Activated effector memory CD4-positive, alpha-beta T cell treated with Interleukin-2 at 50 U/mL for 16 hours (primary cell): ENCODE results near the gene SLC25A11.

Experiments
- DNase-seq: peaks from one replicate; pipeline ENCODE4 v3.0.0-alpha.2; 2020

SLC25A11 gene, protein sequence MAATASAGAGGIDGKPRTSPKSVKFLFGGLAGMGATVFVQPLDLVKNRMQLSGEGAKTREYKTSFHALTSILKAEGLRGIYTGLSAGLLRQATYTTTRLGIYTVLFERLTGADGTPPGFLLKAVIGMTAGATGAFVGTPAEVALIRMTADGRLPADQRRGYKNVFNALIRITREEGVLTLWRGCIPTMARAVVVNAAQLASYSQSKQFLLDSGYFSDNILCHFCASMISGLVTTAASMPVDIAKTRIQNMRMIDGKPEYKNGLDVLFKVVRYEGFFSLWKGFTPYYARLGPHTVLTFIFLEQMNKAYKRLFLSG

DNA sequence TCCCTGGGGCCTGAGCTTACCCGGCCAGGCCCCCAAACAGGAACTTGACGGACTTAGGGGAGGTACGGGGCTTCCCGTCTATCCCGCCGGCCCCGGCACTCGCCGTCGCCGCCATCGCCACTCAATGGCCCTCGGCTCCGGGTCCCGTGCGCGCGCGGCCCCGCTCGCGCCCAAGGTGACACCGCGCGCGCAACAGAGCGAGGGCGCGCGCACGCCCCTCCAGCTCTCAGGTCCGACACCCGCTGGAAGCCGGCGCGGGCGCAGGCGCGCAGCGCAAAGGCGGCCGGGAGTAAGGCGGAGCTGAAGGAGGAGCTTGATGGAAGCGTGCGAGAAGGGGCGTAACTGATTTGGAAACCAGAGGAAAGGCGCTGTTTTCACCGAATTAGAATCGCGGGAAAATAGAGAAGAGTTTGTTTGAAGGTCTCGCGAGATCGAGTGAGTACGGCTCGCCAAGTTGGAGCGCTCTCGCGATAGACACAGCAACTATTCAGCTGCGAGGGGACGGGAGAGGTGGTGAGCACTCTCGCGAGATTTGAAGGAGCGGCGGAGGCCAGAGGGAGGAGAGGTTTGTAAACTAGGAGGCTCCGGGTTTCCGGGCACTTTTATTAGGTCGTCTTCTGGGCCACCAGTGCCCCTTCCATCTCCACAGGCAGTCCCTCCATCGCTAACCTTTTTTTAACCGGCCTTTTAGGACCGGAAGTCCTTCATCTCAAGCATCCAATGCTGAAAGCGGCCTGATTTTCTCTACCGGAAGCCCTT lies at the start of gene SLC25A11, which contains the start of gene RNF167:
Gene SLC25A11, minus strand, starts transcription at position 251 of the 759 bp plus-strand sequence. Its CDS starts 136 bp downstream, at position 115.
Gene RNF167, plus strand, starts transcription at position 473 of the 759 bp plus-strand sequence. CDS start 642 bp downstream, outside the sequence.
- DNase-seq = peak; percentile 98

DNA sequence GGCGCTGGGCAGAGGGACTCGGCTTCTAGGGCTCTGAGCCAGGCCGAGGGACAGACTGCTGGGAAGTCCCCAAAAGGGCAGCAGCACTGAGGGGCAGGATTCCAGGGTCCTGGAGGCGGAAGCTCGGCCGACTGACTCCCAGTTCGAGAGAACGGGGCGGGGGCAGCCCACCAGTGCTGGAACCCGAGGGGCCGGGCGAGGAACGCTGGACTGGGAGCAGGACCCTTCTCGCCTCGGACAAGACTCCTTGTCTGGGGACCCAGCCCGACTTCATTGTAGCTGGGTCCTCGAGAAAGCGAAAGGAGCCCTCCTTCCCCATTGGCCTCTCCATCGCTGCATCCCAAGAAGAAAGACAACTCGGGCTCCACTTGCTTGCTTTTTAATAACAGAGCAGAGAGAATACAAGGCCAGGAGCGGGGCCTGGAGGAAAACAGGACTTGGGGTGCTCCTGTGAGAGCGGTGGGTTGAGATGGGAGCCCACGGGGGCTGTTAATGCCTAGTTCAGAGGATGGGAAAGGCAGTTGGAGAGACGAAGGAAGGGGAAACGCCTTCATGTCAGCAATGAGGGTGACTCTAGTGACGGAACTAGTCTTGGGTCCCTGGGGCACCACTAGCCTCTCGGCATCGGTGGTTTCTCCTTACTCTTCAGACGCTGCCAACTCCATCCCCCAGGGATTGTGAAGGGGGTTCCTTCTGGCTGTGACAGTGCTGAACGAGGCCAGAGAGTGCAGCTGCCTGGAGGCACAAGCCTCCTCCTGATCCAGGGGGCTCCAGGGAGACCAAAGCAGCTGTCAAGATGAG lies 48.1 kb upstream of the SLC25A11 start:
- DNase-seq = no peak

DNA sequence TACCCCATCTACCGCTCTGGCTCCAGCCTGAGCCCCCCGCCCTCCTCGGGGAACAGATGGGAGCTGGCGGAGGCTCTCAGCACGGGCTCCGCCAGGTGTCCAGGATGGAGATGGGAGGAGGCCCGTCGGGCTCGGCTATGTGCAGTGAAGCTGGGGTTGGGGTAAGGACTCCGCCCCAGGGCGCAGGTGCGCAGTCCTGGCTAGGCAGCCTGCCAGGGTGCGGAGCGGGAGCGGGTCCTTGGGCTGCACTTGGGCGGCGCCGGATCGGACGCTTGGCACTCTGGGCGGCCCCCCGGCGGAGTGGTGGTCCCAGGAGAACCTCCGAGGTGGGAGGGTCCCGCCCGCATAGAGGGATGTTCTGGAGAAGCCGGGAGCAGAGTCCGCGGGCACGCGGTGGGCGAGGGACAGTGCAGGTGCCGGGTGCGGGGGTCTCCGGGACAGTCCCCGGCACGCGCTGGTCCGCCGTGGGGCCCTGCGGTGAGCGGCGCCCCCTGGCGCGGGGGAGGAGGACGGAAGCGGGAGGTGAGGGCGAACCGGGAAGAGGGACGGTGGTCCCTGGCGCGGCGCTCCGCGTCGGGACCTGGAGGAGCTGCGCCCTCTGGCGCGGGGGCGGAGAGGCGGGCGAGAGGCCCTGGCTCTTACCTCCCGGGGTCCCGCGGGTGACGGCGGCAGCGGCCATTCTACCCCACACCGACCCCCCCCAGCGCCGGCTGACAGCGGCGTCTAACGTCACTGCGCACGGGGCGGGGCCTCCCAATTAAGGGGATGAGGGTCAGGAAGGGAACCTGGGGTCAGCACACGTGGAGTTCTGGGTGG lies 47.3 kb upstream of the SLC25A11 start, which contains the start of gene CAMTA2:
Gene CAMTA2, minus strand, starts transcription at position 725 of the 816 bp plus-strand sequence. CDS start 1,453 bp downstream, outside the sequence.
- peak; percentile 81 for DNase-seq

DNA sequence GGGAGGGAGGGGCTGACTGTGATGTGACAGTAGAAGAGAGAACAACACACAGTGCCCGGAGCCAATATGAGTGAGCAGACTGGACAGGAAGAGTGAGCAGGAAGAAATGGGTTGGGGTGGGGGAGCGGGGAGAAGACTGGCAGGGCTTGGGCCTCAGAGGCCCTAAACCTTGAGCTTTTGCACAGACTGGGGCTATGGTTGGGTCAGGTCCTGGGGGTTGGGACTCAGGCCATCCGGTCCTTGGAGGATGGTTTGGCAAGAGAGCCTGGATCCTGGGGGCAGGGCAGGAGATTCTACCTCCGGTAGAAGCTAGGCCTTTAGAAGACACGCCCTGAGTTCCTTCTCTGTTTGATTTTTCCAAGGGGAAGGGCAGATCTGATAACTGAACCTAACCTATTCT lies 46.6 kb upstream of the SLC25A11 start:
- no peak for DNase-seq

DNA sequence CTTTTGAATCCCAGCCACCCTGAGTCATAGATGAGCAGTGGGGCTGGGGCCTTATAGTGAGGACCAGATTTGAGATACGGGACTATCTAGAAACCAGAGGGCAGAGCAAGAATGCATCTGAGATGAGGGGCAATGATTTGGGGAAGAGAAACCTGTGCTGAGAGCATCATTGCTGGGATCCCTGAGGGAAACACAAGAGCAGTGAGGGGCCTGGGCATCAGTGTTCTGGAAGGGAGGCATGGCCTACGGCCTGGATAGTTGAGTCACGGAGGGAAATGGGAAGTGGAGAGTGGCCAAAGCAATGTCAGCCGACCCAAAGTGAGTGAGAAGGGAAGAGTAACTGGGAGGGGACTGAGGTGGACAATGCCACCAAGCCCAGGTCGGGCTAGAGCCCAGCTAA lies 42.5 kb upstream of the SLC25A11 start:
- DNase-seq = no peak

DNA sequence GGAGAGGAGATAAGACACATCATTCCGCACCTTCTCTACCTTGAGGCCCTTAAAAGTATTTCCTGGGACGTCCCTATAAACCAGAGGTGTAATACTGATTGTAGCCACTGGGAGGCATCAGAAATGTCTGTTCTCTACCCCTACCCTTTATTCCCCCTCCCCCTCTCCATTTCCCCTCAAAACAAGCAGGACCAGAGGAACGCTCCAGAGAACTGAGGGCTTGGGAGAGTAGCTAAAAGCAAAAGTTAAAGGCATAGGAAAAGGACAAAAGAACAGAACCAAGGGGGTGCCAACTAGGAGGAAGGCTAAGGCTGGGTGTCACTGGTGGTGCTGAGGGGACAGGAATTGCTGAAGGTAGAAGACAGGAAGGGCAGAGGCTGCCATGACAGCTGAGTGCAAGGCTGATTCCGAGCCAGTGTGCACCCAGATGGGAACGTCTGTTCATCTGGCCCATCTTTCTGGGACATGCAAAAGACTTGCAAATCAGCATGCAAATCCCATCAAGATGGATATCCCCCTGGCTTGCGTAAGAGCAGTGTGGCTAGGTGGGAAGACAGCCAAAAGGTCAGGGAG lies 40.9 kb upstream of the SLC25A11 start:
- peak; percentile 18 for DNase-seq

DNA sequence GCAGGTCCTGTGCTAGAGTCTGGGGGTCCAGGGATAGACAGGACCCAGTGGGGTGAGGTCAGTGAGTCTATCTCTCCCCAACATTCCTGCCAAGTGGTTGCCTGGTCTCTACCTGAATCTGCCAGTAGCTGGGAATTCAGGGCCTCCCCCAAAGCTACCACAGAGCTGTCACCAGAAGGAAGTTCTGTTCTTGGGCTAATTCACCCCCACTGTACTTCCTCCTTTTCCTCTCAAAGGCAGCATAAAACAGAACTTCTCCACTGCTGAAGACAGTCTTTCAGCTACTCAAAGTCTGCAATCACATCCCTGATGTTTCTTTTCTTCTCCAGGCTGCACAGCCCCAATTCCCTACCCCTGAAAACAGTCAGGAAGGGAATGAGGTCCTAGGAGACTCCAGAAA lies 38.9 kb upstream of the SLC25A11 start:
- DNase-seq = no peak

DNA sequence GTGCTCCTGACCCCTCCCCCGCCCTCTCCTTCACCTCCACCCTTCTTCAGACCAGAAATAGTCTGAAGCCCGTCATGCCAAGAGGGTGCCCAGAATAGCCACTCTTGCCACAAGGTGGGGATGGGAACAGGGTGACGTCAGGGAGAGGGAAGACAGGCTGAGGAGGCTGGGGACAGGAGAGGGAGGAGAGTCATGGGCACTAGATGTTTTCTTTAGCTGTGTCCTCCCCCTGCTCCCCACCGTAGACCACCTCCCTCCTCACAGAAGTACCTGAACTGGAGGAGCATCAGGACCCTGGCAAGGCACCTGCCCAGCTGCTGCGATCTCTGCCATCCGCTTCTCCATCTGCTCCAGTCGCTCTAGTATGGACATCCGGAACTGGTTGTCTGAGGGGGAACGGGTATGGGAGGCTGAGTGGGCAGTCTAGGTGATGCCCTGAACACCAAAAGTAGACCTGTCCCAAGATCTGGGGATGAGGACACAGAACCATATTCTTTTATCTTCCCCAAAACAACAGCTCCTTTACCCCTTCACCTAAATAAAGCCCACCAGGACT lies 34.3 kb upstream of the SLC25A11 start:
- DNase-seq = no peak

DNA sequence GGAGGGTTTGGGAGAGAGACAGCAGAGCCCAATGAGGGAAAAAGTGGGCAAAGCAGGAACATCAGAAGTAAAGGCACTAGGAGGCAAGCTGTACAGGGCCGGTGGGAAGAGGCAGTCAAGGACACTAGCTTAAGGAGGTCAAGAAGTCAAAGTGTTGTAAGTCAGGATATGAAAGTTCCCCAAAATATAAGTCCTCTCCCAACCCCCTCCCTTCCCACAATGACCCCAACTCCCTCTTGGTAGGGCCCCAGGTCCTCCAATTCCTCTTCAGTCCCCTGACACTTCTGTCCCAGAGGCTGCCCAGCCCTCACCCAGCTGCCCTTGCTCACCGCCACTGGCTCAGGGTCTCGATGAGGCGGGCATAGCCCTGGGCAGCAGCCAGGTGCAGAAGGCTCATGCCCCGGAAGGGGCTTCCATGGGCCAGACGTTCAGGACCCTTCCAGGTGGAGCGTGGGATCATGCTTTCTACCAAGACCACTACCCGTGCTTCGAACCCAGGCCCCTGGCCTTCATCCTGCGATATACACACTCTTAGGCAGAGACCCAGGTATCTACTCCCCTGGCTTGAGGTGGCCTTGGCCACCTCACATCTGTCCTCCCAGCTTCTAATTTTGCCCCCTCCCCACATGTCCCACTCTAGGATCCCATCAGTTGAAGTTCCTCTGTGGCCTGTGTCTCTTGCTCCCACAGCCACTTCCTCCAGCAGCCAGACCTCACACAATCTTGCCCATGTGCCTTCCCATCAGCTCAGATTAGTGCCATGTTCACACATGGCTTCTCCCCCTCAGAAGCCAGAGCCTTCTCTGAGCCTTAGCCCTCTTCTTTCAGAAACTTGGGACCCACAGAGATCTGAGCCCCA lies 33.6 kb upstream of the SLC25A11 start:
- no peak for DNase-seq

DNA sequence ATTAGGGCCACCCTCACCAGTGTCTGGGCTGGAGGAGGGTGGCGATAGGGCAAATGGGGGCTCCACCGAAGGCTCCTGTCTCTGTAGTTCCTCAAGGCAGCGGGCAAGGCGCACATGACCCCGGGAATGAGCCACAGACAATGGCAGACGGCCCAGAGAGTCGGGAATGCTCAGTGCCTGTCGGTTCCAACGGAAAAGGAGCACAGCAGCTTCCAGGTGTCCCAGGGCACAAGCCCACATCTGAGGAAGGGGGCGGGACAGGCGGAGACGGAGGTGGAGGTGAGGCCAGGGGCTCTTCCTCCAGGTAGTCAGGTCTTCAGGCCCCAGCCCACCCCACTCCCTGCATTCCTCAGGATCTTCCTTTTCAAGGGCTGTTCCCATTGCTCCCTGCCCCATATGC lies 32.9 kb upstream of the SLC25A11 start:
- DNase-seq = no peak

DNA sequence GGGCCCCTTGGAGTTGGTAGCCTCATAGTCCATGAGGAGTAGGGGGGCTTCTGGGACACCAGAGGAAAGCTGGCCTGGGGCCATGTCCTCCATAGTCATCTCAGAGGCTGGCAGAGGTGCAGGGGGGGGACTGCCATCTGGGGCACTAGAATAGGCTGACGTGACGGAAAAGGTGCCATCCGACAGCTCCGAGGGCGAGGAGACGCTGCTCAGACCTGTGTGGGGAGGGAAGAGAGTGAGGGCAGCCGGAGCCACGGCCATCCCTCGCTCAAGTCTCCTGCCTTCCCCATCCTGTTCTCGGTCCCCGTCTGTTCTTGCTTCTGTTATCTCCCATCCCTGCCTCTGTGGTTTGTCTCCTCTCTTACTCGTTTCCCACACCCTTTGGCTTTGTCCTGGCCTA lies 32.5 kb upstream of the SLC25A11 start:
- DNase-seq = no peak

DNA sequence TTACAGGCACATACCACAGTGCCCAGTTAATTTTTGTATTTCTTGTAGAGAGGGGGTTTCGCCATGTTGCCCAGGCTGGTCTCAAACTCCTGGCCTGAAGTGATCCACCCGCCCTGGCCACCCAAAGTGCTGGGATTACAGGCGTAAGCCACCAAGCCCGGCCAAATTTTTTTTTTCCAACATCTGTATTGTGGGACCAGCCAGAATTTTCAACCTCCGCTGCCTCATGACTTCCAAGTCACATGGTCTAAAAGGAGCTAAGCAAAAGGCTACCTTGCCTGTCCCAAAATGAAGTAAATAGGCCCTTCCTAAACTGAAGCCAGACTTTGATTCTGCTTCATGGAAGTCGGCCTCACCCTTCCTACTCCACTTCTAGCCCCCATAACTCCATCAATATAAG lies 32.0 kb upstream of the SLC25A11 start:
- no peak for DNase-seq

DNA sequence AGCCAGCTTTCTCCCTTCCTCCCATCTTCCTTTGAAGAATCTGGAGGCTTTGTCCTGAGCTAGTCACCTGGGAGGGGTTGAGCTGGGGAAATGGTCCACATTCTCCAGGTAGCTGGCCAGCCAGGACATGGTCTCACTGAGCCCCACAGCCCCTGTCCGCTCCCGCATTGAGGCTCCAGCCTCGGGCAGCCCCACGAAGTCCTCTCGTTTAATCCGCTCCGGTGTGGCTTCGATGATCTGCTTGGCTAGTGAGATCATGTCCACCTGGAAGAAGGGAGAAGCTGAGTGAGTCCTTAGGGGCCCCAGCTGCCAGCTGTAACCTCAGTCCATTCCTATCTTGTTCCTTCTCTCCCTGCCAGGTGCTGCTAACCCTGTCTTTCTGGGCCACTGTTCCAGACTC lies 30.4 kb upstream of the SLC25A11 start:
- DNase-seq = no peak

DNA sequence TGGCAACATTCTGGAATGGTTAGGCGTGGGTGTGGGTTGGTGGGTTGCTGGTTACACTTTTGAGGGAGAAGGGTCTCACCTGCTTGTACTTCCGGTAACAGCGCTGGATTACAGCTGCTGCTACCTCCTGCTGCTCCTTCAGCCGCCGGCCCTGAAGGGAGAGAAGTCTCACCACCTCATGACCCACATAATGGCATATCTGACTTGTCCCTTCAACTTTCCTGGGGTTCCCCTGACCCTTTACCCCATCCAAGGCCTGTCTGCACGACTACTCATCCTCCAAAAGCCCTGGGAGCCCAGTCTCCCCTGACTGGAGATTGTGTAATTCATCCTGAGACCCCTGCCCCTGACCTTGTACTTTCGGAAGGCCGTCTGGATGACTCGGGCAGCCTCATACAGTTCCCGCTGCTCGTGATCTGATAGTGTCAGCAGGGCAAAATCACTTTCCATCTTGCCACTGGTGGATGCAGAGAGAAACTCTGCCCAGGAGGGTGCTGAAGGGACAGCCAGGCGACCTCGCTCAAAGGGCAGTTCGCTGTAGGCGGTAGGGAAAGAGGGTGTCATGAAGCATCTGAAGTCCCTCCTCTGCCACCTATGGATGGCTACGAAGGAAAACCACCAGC lies 29.8 kb upstream of the SLC25A11 start:
- no peak for DNase-seq

DNA sequence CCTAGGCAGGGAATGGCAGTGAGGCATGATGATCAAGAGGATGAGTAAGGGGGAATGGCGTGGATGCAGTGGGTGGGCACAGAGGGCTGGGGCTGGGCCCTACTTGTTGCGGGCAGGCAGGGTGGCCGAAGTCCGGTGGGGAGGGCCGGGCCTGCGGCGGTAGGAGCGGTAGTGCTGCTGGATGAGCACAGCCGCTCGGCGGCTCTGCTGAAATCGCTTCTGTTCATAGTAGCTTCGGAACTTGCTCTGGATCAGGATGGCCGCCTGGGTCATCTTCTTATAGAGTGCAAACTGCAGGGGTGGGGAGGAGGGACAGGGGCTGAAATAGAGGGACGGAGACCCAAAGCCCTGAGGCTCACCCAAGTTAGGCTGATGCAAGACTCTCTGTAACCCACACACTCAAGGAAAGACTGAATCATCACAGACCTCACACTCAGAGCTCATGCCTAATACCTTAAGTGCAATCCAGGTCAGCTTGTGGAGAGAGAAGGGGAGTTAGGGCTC lies 29.3 kb upstream of the SLC25A11 start:
- DNase-seq = no peak

DNA sequence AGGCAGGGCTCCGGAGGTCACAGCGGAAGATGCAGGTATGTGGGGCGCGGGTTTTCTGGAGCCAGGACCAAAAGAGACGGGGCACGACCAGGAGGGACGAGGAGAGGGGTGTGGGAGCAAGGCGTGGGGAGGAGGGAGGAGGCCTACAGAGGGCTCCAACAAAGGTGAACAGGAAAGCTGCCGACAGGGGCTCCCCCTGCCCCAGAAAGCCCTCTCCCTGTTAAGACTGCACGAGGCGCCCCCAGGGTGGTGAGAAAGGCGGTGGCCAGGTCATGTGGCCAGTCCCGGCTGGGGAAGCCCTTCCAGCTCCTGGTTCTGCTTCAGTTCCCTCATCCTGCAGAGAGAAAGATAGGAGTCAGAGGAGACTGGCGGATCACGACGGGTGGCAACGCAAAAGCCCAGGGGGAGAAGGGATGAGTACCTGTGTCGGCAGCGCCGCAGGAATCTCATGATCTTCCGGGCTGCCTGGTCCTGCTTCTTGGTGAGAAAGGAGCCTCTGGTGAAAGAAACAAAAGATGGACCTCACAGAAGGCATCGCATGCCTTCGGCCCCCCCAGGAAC lies 28.7 kb upstream of the SLC25A11 start:
- no peak for DNase-seq

DNA sequence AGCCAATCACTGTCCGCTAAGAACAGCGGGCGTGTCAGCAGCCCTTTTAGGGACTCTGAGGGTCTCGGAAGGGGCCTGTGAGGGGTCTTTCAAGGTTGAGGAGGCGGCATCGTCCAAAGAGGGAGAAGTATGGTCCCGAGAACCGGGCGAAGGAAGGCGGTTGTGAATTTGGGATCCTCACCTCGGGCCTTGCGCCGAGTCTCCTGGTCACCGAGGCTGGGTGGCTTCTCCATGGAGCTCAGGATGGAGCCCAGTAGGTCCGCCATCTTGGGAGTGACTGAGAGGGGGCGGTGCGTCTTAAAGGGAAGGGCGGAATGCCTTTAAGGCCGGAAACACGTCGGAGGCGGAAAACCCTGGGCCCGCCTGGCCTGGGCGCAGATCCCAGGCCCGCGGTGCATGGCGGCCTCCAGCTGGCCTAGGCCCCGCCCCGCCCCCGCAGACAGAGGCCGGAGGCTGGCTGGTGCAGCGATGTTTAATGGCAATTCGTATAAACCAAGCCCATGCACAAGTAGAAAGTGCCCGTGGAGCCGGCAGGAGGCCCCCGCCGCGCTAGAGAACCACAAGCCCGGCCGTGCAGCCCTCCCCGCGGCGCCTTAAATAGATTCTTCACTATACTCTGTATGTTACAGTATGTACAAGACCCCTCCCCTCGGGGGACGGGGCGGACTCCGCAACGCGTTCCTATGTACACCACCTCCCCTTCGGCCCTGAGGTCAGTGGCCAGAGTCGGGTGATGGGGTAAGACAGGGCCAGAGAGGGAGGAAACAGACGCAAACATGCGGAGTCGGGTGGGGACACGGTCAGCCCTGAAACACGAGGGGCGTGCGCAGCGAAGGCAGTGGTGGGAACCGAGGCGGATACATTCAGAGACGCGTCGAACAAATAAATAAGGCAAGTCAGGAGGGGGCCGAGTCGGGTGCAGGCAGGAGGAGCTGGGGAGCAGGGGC lies 28.0 kb upstream of the SLC25A11 start, which contains the start of gene SPAG7:
Gene SPAG7, minus strand, starts transcription at position 279 of the 947 bp plus-strand sequence. Its CDS starts 13 bp downstream, at position 266.
- DNase-seq = peak; percentile 93
